Measurements from ENCODE around the gene SPA17. TPM values are rescaled to one million over a fixed set of nuclear protein-coding genes. Genes with fewer than 3 reads are reported as not detected.

SPA17 gene
- polyA plus RNA-seq, 1 donor from 2014 or later = 19.1 TPM

GRCh38 chr11:124658986-124659385 is 14.7 kb upstream of the SPA17 start:
- H3K9ac ChIP-seq (ENCODE audit: low read length) = no peak overlapping the region
- peaks cover 12% of the 10 kb centered on the region for H3F3A ChIP-seq (ENCODE audit: insufficient read depth, low read length, poor library complexity, severe bottlenecking)
- no peak overlapping the region for H2AFZ ChIP-seq (ENCODE audit: low read depth, low read length)
- TF ChIP-seq EZH2 (IDR thresholded peaks at IDR 0.05; ENCODE audit: borderline replicate concordance, insufficient read depth, low read length, poor library complexity, severe bottlenecking) = no peak
- TF ChIP-seq TAF1 (IDR thresholded peaks at IDR 0.05; ENCODE audit: low read depth) = no peak
- no peak for TF ChIP-seq CTCF (IDR thresholded peaks at IDR 0.05; ENCODE audit: poor library complexity, severe bottlenecking)
- TF ChIP-seq POLR2AphosphoS5 (IDR thresholded peaks at IDR 0.05) = no peak
- no peak for TF ChIP-seq MXI1 (conservative IDR thresholded peaks at IDR 0.05; ENCODE audit: poor library complexity, severe bottlenecking)
- TF ChIP-seq RAD21 (conservative IDR thresholded peaks at IDR 0.05) = no peak
- TF ChIP-seq SMC3 (conservative IDR thresholded peaks at IDR 0.05; ENCODE audit: poor library complexity) = no peak
- TF ChIP-seq EP300 (conservative IDR thresholded peaks at IDR 0.05; ENCODE audit: poor library complexity, severe bottlenecking) = no peak
- TF ChIP-seq REST (IDR thresholded peaks at IDR 0.05; ENCODE audit: borderline replicate concordance) = no peak
- no peaks in the 10 kb centered on the region for H3K36me3 ChIP-seq (ENCODE audit: insufficient read depth, low read length)
- H3K79me2 ChIP-seq (replicated peaks; ENCODE audit: insufficient read depth, low read length) = no peaks in the 10 kb centered on the region
- no peak overlapping the region for H3K4me3 ChIP-seq (ENCODE audit: low read length)
- H3K4me2 ChIP-seq (ENCODE audit: low read length) = no peak overlapping the region
- H3K27me3 ChIP-seq (ENCODE audit: insufficient read depth, low read depth, low read length) = no peaks in the 10 kb centered on the region
- no peaks in the 10 kb centered on the region for H3K9me2 ChIP-seq (ENCODE audit: insufficient read depth, low read length)
- H4K20me1 ChIP-seq (ENCODE audit: insufficient read depth) = no peaks in the 10 kb centered on the region
- peak overlapping the region; percentile 97 for H3K27ac ChIP-seq (ENCODE audit: low read length)
- no peaks in the 10 kb centered on the region for H3K9me3 ChIP-seq (ENCODE audit: low read length)

- no peaks in the 10 kb centered on the region for H3K79me2 ChIP-seq (replicated peaks; ENCODE audit: insufficient read depth, low read length)
Measured at GRCh38 chr11:124661553-124661952, 12.2 kb upstream of the SPA17 start.

More at GRCh38 chr11:124661553-124661952, 12.2 kb upstream of the SPA17 start:
- Histone ChIP-seq H3F3A (ENCODE audit: insufficient read depth, low read length, poor library complexity, severe bottlenecking) (peaks cover 12% of the 10 kb centered on the region), H3K9me2 (ENCODE audit: insufficient read depth, low read length) (no peaks in the 10 kb centered on the region), H2AFZ (ENCODE audit: low read depth, low read length) (no peak overlapping the region), H4K20me1 (ENCODE audit: insufficient read depth) (no peaks in the 10 kb centered on the region), H3K9ac (ENCODE audit: low read length) (no peak overlapping the region), H3K36me3 (ENCODE audit: insufficient read depth, low read length) (no peaks in the 10 kb centered on the region), H3K9me3 (ENCODE audit: low read length) (no peaks in the 10 kb centered on the region), H3K27ac (ENCODE audit: low read length) (no peak overlapping the region), H3K4me3 (ENCODE audit: low read length) (no peak overlapping the region), H3K4me2 (ENCODE audit: low read length) (no peak overlapping the region), H3K27me3 (ENCODE audit: insufficient read depth, low read depth, low read length) (no peaks in the 10 kb centered on the region)
- TF ChIP-seq TAF1 (IDR thresholded peaks at IDR 0.05; ENCODE audit: low read depth) (no peak), EP300 (conservative IDR thresholded peaks at IDR 0.05; ENCODE audit: poor library complexity, severe bottlenecking) (no peak), POLR2AphosphoS5 (IDR thresholded peaks at IDR 0.05) (no peak), REST (IDR thresholded peaks at IDR 0.05; ENCODE audit: borderline replicate concordance) (no peak), SMC3 (conservative IDR thresholded peaks at IDR 0.05; ENCODE audit: poor library complexity) (no peak), RAD21 (conservative IDR thresholded peaks at IDR 0.05) (no peak), CTCF (IDR thresholded peaks at IDR 0.05; ENCODE audit: poor library complexity, severe bottlenecking) (no peak), MXI1 (conservative IDR thresholded peaks at IDR 0.05; ENCODE audit: poor library complexity, severe bottlenecking) (no peak), EZH2 (IDR thresholded peaks at IDR 0.05; ENCODE audit: borderline replicate concordance, insufficient read depth, low read length, poor library complexity, severe bottlenecking) (no peak)
